Thymus (tissue), 11 donors: ENCODE measurements around the gene ATP11B. TPM values are rescaled to one million over a fixed set of nuclear protein-coding genes. Genes with fewer than 3 reads are reported as not detected.

Source experiments
- DNase-seq, 9 donors: peaks; one replicate each; pipeline ENCODE4 v3.0.0-alpha.2; 2013; ENCODE audit warnings: low spot score in 9 of 9, low read depth in 6 of 9, missing footprints in 1 of 9
- H3K27ac ChIP-seq, 2 donors: one replicate each; pipeline ENCODE4 v1.5.1; 2013; ENCODE audit warnings: control low read depth in 1 of 2, low read depth in 1 of 2, low read length in 1 of 2, mild to moderate bottlenecking in 1 of 2, moderate library complexity in 1 of 2
- H3K27me3 ChIP-seq, 2 donors: one replicate each; pipeline ENCODE4 v1.5.1; 2013; ENCODE audit warnings: low read length in 1 of 2; ENCODE audit not compliant: control insufficient read depth in 2 of 2, insufficient read depth in 1 of 2
- H3K36me3 ChIP-seq, 2 donors: one replicate each; pipeline ENCODE4 v1.5.1; 2013; ENCODE audit warnings: low read length in 1 of 2, mild to moderate bottlenecking in 1 of 2, moderate library complexity in 1 of 2; ENCODE audit not compliant: control insufficient read depth in 2 of 2, insufficient read depth in 2 of 2
- H3K4me1 ChIP-seq, 2 donors: one replicate each; pipeline ENCODE4 v1.5.1; 2013; ENCODE audit warnings: low read length in 2 of 2; ENCODE audit not compliant: control insufficient read depth in 2 of 2, insufficient read depth in 2 of 2
- H3K4me3 ChIP-seq, 2 donors: one replicate each; pipeline ENCODE4 v1.5.1; 2013; ENCODE audit warnings: low read length in 2 of 2, control low read depth in 1 of 2, mild to moderate bottlenecking in 1 of 2
- H3K9me3 ChIP-seq, 2 donors: one replicate each; pipeline ENCODE4 v1.5.1; 2013; ENCODE audit warnings: low read length in 1 of 2, mild to moderate bottlenecking in 1 of 2; ENCODE audit not compliant: control insufficient read depth in 2 of 2, insufficient read depth in 1 of 2
- WGBS: extraction: QIAGEN DNeasy Blood & Tissue Kit; methylation state at CpG from one replicate; pipeline ENCODE4 v1.1.7; 2013; 5-methylcytosine and 5-hydroxymethylcytosine counted together
- polyA plus RNA-seq: library from polyadenylated mRNA; stranded (reverse); fragments of 200-250 nt; gene quantifications from one replicate; pipeline ENCODE4 v1.2.3, GENCODE V29; 2013
- total RNA-seq: library from RNA; stranded (reverse); fragments of 120-200 nt; gene quantifications from one replicate; pipeline ENCODE4 v1.2.4, GENCODE V29; 2013
- donor health status: healthy.

The ATP11B gene
- total and polyA plus RNA-seq, 2 donors: 24.7 to 76.9 TPM

DNA sequence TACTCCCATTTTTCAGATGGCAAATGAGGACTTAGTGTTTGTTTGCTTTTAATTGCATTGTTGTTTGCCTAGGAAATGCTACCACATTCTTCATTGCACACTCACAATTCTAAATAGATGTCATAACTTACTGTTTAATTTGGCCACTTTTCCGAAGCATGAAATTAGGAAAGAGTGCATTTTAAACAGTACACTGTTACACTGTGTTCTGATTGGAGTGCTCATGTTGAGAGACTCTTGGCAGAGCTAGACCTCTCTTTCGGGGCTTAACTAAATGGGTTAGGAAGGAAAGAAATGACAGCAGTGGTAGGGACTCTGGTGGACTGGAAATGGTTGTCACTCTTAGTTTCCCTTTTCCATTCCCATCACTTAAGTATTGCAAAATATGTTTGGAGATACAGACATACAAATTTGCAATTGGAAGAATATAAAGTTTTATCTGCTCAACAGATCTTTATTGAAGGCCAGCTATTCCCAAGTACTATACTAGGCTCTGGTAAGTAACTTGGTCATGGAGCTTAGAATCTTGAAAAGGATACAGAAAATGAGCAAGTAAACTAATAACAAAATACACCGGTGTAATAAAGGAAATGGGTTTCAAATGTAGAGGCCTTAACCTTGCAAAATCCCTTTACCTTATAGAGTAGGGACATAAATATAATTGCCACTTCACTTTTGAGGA, 96.8 kb downstream of the ATP11B start:
- 98% methylated on average over 3 of the region's 3 CpGs for WGBS
- no peaks in the 10 kb centered on the region for H3K4me1 ChIP-seq
- H3K27me3 ChIP-seq: no peaks in the 10 kb centered on the region
- H3K27ac ChIP-seq: no peak overlapping the region
- no peak overlapping the region for H3K4me3 ChIP-seq
- peaks cover 11 to 67% of the 10 kb centered on the region in 2 donors for H3K36me3 ChIP-seq
- no peak for DNase-seq
- no peaks in the 10 kb centered on the region for H3K9me3 ChIP-seq

- DNase-seq: no peak
- H3K9me3 ChIP-seq: no peaks in the 10 kb centered on the region
- H3K27ac ChIP-seq: no peak overlapping the region
- 98% methylated on average over 1 of the region's 1 CpG for WGBS
- no peak overlapping the region for H3K4me3 ChIP-seq
- no peaks in the 10 kb centered on the region for H3K27me3 ChIP-seq
- no peaks in the 10 kb centered on the region for H3K4me1 ChIP-seq
- H3K36me3 ChIP-seq: peaks cover 13 to 73% of the 10 kb centered on the region in 2 donors
Observed at GRCh38 chr3:182891364-182891763, 98.1 kb downstream of the ATP11B start.

GRCh38 chr3:182892226-182892625, 98.9 kb downstream of the ATP11B start:
- Histone ChIP-seq H3K4me3 (no peak overlapping the region), H3K4me1 (no peaks in the 10 kb centered on the region), H3K9me3 (no peaks in the 10 kb centered on the region), H3K36me3 (peaks cover 13 to 69% of the 10 kb centered on the region in 2 donors), H3K27ac (no peak overlapping the region), H3K27me3 (no peaks in the 10 kb centered on the region)
- no peak for DNase-seq
- 96% methylated on average over 4 of the region's 4 CpGs for WGBS

- no peak for DNase-seq
- no peaks in the 10 kb centered on the region for H3K9me3 ChIP-seq
- no peak overlapping the region for H3K4me3 ChIP-seq
- no peak overlapping the region for H3K27ac ChIP-seq
- peaks cover 10 to 57% of the 10 kb centered on the region in 2 donors for H3K36me3 ChIP-seq
- WGBS: 83% methylated on average over 8 of the region's 8 CpGs
- no peaks in the 10 kb centered on the region for H3K4me1 ChIP-seq
- no peaks in the 10 kb centered on the region for H3K27me3 ChIP-seq
Observed at GRCh38 chr3:182895513-182896112, 102.3 kb downstream of the ATP11B start.

- Histone ChIP-seq H3K27ac (no peak overlapping the region), H3K4me3 (no peak overlapping the region), H3K9me3 (no peaks in the 10 kb centered on the region), H3K27me3 (no peaks in the 10 kb centered on the region), H3K36me3 (peaks cover 10 to 54% of the 10 kb centered on the region in 2 donors), H3K4me1 (no peaks in the 10 kb centered on the region)
- WGBS: 98% methylated on average over 2 of the region's 2 CpGs
- no peak for DNase-seq
Observed at GRCh38 chr3:182896553-182896952, 103.2 kb downstream of the ATP11B start.

DNA sequence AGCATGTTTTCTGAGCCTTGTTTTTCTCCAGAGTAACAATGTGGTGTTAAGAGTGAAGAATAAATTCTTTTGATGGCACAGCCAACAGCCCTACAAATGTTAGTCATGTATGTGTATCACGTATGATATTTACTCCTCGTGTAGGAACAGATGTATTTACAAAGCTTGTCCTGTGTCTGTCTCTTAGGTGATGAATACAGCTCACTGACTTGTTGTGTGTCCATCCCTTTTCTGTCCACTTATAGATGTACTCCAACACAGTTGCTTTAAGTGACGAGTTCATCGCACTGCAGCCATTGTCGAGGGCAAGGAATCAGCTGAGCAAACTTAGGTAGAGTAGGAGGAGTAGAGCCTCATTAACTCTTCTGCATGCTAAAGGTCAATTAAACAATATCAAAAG, 108.9 kb downstream of the ATP11B start:
- Histone ChIP-seq H3K4me3 (no peak overlapping the region), H3K27me3 (no peaks in the 10 kb centered on the region), H3K27ac (no peak overlapping the region), H3K9me3 (no peaks in the 10 kb centered on the region), H3K4me1 (no peaks in the 10 kb centered on the region), H3K36me3 (peaks cover 13 to 48% of the 10 kb centered on the region in 2 donors)
- WGBS: 96% methylated on average over 5 of the region's 5 CpGs
- no peak for DNase-seq

DNA sequence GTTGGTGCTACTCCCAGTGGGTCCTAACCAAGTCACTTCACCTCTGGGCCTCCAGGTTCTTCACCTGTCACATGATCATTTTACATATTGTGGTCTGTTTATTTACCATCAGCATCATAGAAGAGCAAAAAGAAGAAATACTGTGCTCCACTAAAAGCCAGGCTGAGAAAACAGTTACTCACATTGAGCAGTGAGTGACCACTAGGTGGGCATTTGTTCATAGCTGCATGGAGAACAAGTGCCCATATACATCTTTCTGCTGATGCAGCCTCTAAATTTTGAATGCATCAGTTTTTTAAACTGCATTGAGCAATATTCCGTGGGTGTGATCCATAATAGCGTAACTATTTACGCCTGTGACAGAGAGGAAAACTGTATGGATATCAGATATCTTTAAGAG, 110.9 kb downstream of the ATP11B start:
- WGBS: 92% methylated on average over 3 of the region's 3 CpGs
- peaks cover 14 to 53% of the 10 kb centered on the region in 2 donors for H3K36me3 ChIP-seq
- no peaks in the 10 kb centered on the region for H3K27me3 ChIP-seq
- no peaks in the 10 kb centered on the region for H3K4me1 ChIP-seq
- DNase-seq: no peak
- H3K27ac ChIP-seq: no peak overlapping the region
- no peaks in the 10 kb centered on the region for H3K9me3 ChIP-seq
- no peak overlapping the region for H3K4me3 ChIP-seq

GRCh38 chr3:182905623-182906022, 112.3 kb downstream of the ATP11B start:
- Histone ChIP-seq H3K36me3 (peaks cover 13 to 50% of the 10 kb centered on the region in 2 donors), H3K27me3 (no peaks in the 10 kb centered on the region), H3K27ac (no peak overlapping the region), H3K4me3 (no peak overlapping the region), H3K9me3 (no peaks in the 10 kb centered on the region), H3K4me1 (no peaks in the 10 kb centered on the region)
- WGBS: 98% methylated on average over 4 of the region's 4 CpGs
- no peak for DNase-seq

GRCh38 chr3:182906036-182906435, 112.7 kb downstream of the ATP11B start:
- H3K9me3 ChIP-seq: no peaks in the 10 kb centered on the region
- 38% methylated on average over 1 of the region's 1 CpG for WGBS
- H3K4me3 ChIP-seq: no peak overlapping the region
- peaks cover 13 to 50% of the 10 kb centered on the region in 2 donors for H3K36me3 ChIP-seq
- H3K27ac ChIP-seq: no peak overlapping the region
- peaks cover 0 to 2% of the 10 kb centered on the region in 2 donors for H3K4me1 ChIP-seq
- no peaks in the 10 kb centered on the region for H3K27me3 ChIP-seq
- no peak for DNase-seq
